Motor neuron (in vitro differentiated cells): ENCODE data around the gene FCMR. TPM values are rescaled to one million over a fixed set of nuclear protein-coding genes. Genes with fewer than 3 reads are reported as not detected.

Experiments
- total RNA-seq, 8 experiments: library from RNA; unstranded; fragments of 300-600 nt; gene quantifications; 2 replicates each; pipeline versions ENCODE4 v1.2.3 to v1.2.4, GENCODE V29; 2022

The FCMR gene
- total RNA-seq, 8 experiments from 2014 or later = 0.49 to 2.0 (median 0.99) TPM; not detected in 4

Other genes with a start within 250 kb of the FCMR start
- 100 to 1,000 TPM in 1 of 8 experiments, 10 to 100 TPM in 7; 29.4 to 120 (median 43.5) TPM for gene MAPKAPK2, start 237.0 kb downstream of the FCMR start, total RNA-seq
- 1 to 10 TPM in 1 of 8 experiments, under 1 TPM in 4, not detected in 3; 0.27 to 2.5 (median 0.81) TPM for gene IL19, start 151.2 kb downstream of the FCMR start, total RNA-seq
- gene IL10, start 149.4 kb downstream of the FCMR start, total RNA-seq = under 1 TPM in 3 of 8 experiments, not detected in 5; 0.27 to 0.66 (median 0.46) TPM
- gene IL20, start 56.3 kb downstream of the FCMR start, total RNA-seq = under 1 TPM in 1 of 8 experiments, not detected in 7; 0.25 TPM
- under 1 TPM in 2 of 8 experiments, not detected in 6; 0.17 to 0.38 TPM for gene IL24, start 24.5 kb downstream of the FCMR start, total RNA-seq
- gene PIGR, start 24.5 kb upstream of the FCMR start, total RNA-seq = under 1 TPM in 4 of 8 experiments, not detected in 4; 0.04 to 0.47 (median 0.14) TPM
- gene FCAMR, start 48.5 kb upstream of the FCMR start, total RNA-seq = 1 to 10 TPM in 2 of 8 experiments, under 1 TPM in 3, not detected in 3; 0.31 to 1.9 (median 0.46) TPM
- under 1 TPM in 7 of 8 experiments, not detected in 1; 0.07 to 0.52 (median 0.17) TPM for gene C1orf116, start 110.8 kb upstream of the FCMR start, total RNA-seq
- 10 to 100 TPM in 5 of 8 experiments, 1 to 10 TPM in 3; 5.9 to 31.6 (median 17.3) TPM for gene YOD1, start 129.3 kb upstream of the FCMR start, total RNA-seq
- 10 to 100 TPM in 2 of 8 experiments, 1 to 10 TPM in 6; 4.1 to 13.4 (median 6.8) TPM for gene PFKFB2, start 131.3 kb upstream of the FCMR start, total RNA-seq
- 1 to 10 TPM in 1 of 8 experiments, under 1 TPM in 2, not detected in 5; 0.21 to 1.7 (median 0.81) TPM for gene C4BPB, start 166.9 kb upstream of the FCMR start, total RNA-seq
- 1 to 10 TPM in 1 of 8 experiments, not detected in 7; 2.3 TPM for gene C4BPA, start 182.3 kb upstream of the FCMR start, total RNA-seq